Mesodermal cell (in vitro differentiated cells): ENCODE measurements around the gene FAM83D. TPM values are rescaled to one million over a fixed set of nuclear protein-coding genes. Genes with fewer than 3 reads are reported as not detected.
A peak's percentile ranks its signal among the peaks of the same experiment; 100 is the strongest.

Source experiments
- H3K27ac ChIP-seq: 2 replicates; pipeline ENCODE4 v1.7.0; 2013; ENCODE audit warnings: mild to moderate bottlenecking, low read depth, low read length, moderate library complexity; ENCODE audit not compliant: severe bottlenecking
- H3K36me3 ChIP-seq: 2 replicates; pipeline ENCODE4 v1.7.1; 2013; ENCODE audit warnings: mild to moderate bottlenecking, low read length, moderate library complexity; ENCODE audit not compliant: control insufficient read depth, insufficient read depth
- H3K4me1 ChIP-seq: one replicate; pipeline ENCODE4 v1.7.1; 2013; ENCODE audit warnings: mild to moderate bottlenecking, low read length; ENCODE audit not compliant: insufficient read depth, control insufficient read depth, poor library complexity, severe bottlenecking
- H3K4me3 ChIP-seq: 2 replicates; pipeline ENCODE4 v1.7.0; 2013; ENCODE audit warnings: low read length, control low read depth, mild to moderate bottlenecking; ENCODE audit not compliant: insufficient read depth, poor library complexity, severe bottlenecking; ENCODE audit errors: extremely low read depth
- H3K9me3 ChIP-seq: 2 replicates; pipeline ENCODE4 v1.7.1; 2013; ENCODE audit warnings: mild to moderate bottlenecking, low read length, moderate library complexity; ENCODE audit not compliant: control insufficient read depth
- WGBS, 2 experiments: methylation state at CpG; one replicate each; pipeline ENCODE4 v1.1.5; 2013; ENCODE audit warnings: missing lambda C conversion rate in 2 of 2; ENCODE audit not compliant: insufficient coverage in 2 of 2; 5-methylcytosine and 5-hydroxymethylcytosine counted together
- polyA plus RNA-seq, 2 experiments: library from polyadenylated mRNA; stranded (reverse); fragments of 50-300 nt; gene quantifications; one replicate each; pipeline ENCODE4 v1.2.3, GENCODE V29; 2013

The FAM83D gene, protein sequence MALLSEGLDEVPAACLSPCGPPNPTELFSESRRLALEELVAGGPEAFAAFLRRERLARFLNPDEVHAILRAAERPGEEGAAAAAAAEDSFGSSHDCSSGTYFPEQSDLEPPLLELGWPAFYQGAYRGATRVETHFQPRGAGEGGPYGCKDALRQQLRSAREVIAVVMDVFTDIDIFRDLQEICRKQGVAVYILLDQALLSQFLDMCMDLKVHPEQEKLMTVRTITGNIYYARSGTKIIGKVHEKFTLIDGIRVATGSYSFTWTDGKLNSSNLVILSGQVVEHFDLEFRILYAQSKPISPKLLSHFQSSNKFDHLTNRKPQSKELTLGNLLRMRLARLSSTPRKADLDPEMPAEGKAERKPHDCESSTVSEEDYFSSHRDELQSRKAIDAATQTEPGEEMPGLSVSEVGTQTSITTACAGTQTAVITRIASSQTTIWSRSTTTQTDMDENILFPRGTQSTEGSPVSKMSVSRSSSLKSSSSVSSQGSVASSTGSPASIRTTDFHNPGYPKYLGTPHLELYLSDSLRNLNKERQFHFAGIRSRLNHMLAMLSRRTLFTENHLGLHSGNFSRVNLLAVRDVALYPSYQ
- 26.3 TPM for polyA plus RNA-seq (2013, experiment 1 of 2)
- polyA plus RNA-seq (2013, experiment 2 of 2), result 27.9 TPM

DNA sequence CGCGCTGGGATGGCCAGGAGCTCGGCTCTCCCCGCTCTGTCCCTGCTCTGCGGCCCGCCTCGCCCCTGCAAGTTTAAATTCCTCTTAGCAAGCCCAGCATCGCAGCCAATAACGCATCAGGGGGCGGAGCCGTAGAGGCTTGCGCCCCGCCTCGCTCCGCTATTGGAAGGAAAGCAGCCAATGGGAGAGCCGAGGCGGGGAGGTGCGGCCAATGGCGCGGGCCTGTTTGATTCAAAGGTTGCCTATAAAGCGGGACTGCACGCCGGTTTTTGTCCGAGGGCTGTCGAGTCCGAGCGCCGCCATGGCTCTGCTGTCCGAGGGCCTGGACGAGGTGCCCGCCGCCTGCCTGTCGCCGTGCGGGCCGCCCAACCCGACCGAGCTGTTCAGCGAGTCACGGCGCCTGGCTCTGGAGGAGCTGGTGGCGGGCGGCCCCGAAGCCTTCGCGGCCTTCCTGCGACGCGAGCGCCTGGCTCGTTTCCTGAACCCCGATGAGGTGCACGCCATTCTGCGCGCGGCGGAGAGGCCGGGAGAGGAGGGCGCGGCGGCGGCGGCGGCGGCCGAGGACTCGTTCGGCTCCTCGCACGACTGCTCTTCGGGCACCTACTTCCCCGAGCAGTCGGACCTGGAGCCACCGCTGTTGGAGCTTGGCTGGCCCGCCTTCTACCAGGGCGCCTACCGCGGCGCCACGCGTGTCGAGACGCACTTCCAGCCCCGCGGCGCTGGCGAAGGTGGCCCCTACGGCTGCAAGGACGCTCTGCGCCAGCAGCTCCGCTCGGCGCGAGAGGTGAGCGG, at the start of gene FAM83D:
TSS of gene FAM83D (plus strand) at position 276 of the 792 bp plus-strand sequence. CDS start at position 302, 26 bp downstream.
- 0 to 1% methylated on average over 71 to 72 of the region's 95 CpGs for WGBS, 2 experiments
- Histone ChIP-seq H3K9me3 (no peaks in the 10 kb centered on the region), H3K4me3 (peak within 1 kb of the TSS; percentile 85), H3K4me1 (no peaks in the 10 kb centered on the region), H3K27ac (peak within 1 kb of the TSS; percentile 23), H3K36me3 (peaks cover 12% of the 10 kb centered on the region)

DNA sequence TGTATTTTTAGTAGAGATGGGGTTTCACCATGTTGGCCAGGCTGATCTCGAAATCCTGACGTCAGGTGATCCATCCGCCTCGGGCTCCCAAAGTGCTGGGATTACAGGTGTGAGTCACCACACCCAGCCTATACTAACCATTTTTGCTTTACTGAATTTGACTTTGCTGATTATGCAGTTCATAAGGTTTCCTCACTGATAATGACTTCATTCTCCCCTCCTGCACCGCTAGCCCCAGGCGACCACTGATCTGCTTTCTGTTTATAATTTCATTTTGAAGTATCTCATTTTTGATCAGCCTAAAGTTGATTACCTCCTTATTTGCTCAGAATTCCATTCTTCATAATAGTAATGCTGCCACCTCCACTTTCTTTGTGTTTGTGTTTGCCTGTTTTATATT, 48.7 kb upstream of the FAM83D start:
- no peaks in the 10 kb centered on the region for H3K9me3 ChIP-seq
- 80 to 92% methylated on average over 2 to 3 of the region's 6 CpGs for WGBS, 2 experiments

DNA sequence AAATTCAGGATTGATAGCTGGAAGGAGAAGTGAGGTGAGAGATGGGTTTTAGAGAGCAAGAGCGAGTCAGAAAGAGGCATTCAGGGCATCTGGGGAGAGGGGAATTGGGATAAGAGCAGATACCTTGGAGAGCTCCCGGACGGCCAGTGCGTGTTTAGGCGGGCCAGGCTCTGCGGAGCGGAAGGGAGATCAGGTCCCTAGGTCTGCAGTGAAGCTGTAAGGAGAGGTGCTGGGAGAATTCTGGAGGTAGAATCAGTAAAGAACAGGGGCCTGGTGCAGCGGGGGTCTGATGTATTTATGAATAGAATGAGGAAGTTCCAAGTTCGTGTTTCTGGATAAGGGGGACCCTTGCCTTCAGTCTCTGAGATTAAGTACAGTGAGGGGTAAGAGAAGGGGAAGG, 47.4 kb upstream of the FAM83D start:
- 17 to 26% methylated on average over 4 to 9 of the region's 9 CpGs for WGBS, 2 experiments
- H3K4me1 ChIP-seq, result peaks cover 20% of the 10 kb centered on the region
- H3K9me3 ChIP-seq, result no peaks in the 10 kb centered on the region
- H3K36me3 ChIP-seq, result no peaks in the 10 kb centered on the region
- no peak overlapping the region for H3K4me3 ChIP-seq
- H3K27ac ChIP-seq, result no peak overlapping the region

More for the DNA sequence above, 48.7 kb upstream of the FAM83D start:
- Histone ChIP-seq H3K36me3 (no peaks in the 10 kb centered on the region), H3K4me3 (no peak overlapping the region), H3K27ac (no peak overlapping the region), H3K4me1 (peaks cover 20% of the 10 kb centered on the region)

DNA sequence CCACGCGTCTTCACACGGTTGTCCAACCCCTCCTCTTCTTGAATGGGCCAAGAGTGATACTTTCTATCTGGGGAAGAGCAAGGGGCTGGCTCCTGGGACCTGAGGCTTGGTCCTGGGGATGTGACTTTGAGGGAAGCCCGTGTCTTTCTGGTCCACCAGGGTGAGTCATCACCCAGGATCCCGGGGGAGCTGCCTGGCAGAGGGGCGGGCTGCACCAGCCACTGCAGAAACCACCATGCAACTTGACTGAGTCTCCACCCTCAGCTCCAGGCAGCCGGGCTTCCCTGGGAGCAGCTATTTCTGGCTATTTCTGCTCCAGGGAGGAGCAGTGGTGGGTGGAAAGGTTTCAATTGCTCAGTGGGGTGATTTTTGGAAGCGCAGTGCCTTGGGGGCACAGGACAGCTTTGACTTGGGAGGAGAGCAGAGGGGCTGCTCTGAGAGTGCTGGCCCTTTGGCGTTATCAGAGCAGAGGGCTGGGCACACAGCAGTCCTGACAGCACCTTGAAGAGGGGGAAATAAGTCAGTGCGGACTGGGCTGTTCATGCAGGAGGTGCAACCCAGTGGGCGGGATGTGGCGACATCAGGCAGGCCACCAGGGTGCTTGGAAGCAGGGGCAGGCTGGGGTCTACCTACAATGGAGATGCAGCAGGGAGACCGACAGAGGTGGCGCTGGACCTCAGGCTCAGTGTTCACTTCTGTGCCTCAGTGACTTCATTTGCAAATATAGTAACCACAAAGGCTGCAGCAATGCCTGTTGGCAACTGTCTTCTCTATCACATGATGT, 45.1 kb upstream of the FAM83D start:
- no peak overlapping the region for H3K27ac ChIP-seq
- H3K4me1 ChIP-seq, result no peaks in the 10 kb centered on the region
- no peaks in the 10 kb centered on the region for H3K9me3 ChIP-seq
- H3K36me3 ChIP-seq, result no peaks in the 10 kb centered on the region
- H3K4me3 ChIP-seq, result no peak overlapping the region
- 77% methylated on average over 11 to 12 of the region's 14 CpGs for WGBS, 2 experiments

DNA sequence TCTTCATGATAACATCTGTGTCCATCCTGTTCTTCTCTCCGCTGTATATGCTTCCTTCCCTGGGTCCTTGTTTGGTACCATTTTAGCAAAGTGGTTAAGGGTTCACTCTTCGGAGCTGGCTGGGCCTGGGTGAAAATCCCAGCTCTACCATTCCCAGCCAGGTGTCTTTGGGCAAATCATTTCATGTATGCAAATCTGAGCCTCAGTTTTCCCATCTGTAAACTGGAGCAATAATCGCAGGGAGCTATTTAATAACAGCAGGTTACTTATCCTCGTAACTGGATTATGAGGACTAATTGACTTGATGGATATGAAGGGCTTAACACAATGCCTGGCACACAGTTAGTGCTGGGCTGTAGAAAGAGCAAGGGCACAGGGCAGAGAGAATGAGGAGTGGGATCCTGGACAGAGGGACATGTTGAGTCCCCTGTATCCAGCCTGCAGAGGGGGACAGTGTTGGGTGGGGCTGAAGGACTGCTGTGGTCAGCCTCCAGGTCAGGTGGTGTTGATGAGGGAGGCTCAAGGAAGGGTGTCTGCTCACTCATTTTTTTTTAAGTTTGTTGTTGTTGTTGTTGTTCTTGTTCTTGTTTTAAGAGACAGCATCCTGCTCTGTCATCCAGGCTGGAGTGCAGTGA, 44.3 kb upstream of the FAM83D start:
- H3K4me3 ChIP-seq, result no peak overlapping the region
- no peaks in the 10 kb centered on the region for H3K36me3 ChIP-seq
- 98% methylated on average over 4 of the region's 4 CpGs for WGBS, 2 experiments
- H3K27ac ChIP-seq, result no peak overlapping the region
- no peaks in the 10 kb centered on the region for H3K4me1 ChIP-seq
- H3K9me3 ChIP-seq, result no peaks in the 10 kb centered on the region

DNA sequence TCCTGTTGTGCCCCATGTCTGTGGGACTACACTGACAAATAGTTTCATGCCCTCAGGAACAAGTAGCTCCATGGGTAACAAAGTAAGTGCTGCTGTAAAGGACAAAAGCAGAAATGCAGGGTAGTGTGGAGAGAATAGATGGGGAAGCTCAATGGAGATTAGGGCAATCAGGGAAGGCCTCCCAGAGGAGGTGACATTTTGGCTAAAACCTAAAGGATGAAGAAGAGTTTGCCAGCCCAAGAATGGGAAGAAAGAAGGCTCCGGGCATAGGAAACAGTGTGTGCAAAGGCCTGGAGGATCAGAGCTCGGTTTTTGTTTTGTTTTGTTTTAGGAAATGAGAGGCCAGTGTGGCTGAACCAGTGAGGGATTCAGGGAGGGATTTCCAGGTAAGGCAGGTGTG, 43.6 kb upstream of the FAM83D start:
- no peaks in the 10 kb centered on the region for H3K36me3 ChIP-seq
- H3K4me3 ChIP-seq, result no peak overlapping the region
- WGBS, 2 experiments, result 85 to 86% methylated on average over 2 of the region's 2 CpGs
- H3K27ac ChIP-seq, result no peak overlapping the region
- no peaks in the 10 kb centered on the region for H3K9me3 ChIP-seq
- H3K4me1 ChIP-seq, result no peaks in the 10 kb centered on the region

DNA sequence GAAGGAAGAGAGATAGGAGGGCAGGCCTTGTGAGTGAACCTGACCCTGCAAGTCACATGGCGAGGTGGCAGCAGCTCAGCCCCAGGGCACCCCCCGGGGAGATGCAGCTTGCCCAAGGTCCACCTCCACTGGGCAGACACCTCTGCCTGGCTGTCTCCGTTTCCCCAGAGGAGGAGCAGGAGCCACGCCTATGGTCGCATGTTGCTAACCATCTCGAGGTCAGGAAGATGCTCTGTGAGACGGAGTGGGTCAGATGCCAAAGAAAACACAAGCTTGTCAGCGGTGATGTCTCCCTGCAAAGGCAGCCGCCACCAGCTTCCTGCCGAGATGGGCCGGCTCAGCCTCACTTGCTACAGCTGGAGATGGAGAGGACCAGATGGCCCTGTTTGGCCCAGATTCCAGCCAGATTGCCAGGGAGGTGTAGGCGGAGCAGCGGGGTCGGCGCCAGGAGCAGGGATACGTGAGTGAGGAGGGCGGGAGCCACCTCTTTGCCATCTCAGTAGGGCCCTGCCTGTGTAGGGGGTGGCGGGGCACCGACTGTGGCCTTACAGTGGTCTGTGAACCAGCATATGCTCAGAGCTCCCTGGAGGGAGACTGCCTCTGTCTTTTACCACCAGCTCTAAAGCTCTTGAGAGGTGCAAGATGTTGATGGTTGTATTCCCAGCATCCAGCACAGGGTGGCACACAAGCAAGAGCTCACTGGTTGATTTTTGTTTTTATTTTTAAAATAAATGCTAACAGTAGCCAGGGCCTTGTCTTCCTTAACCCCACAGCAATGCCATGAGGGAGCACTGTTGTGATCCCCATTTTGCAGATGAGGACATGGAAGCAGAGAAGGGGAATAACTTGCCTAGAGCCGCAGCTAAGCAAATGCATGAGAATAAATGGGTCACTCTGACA, 42.9 kb upstream of the FAM83D start:
- Histone ChIP-seq H3K4me3 (no peak overlapping the region), H3K36me3 (no peaks in the 10 kb centered on the region), H3K4me1 (no peaks in the 10 kb centered on the region), H3K27ac (no peak overlapping the region), H3K9me3 (no peaks in the 10 kb centered on the region)
- WGBS, 2 experiments, result 80 to 85% methylated on average over 18 to 19 of the region's 20 CpGs

DNA sequence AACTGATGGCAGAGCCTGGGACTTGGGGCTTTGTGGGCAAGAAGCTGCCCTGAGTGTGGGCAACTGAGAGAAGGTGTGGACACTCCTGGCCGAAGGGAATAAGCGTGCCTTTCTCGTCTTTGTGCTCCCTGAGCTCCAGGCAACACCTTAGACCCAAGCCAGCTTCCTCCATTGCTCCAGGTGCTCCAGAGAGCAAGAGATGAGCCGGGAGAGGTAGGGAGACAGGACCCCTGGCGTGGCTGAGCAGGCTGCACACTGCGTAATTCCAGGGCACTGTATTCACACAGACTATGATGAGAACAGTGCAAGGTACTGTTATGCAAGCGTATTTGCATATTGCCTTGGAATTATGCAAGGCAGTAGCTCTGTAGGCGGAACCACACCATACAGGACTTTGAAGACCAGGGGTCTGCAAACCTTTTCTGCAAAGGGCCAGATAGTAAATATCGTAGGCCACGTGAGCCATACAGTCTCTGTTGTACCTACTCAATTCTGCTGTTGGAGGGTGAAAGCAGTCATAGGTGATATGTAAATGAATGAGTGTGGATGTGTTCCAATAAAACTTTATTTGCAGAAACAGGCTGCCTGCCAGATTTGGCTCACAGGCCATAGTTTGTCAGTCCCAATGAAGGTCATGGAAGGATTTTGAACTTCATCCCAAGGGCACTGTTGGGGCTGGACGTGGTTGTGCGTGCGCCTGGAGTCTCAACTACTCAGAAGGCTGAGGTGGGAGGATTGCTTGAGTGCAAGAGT, 42.1 kb upstream of the FAM83D start:
- H3K4me3 ChIP-seq, result no peak overlapping the region
- no peaks in the 10 kb centered on the region for H3K4me1 ChIP-seq
- H3K9me3 ChIP-seq, result no peaks in the 10 kb centered on the region
- H3K36me3 ChIP-seq, result no peaks in the 10 kb centered on the region
- WGBS, 2 experiments, result 92% methylated on average over 13 of the region's 13 CpGs
- H3K27ac ChIP-seq, result no peak overlapping the region

DNA sequence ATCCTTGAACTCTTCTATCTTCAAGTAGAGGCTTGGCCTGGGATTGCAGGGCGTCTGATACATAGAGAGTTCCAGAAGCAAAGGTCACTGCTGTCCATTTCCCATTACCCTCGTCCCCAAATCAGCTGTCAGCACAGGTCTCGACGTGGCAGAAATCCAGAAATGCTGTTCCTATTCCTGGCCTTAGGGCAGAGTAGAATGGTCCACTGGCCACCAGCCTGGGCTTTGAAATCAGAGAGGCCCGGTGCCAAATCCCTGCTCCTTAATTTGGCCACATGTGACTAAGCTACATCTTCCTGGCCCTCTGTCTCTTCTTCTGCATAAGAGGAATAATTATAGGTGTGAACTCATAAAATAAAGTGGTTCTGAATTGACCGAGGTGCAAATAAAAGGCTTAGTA, 40.9 kb upstream of the FAM83D start:
- 92 to 96% methylated on average over 4 to 5 of the region's 6 CpGs for WGBS, 2 experiments
- no peaks in the 10 kb centered on the region for H3K9me3 ChIP-seq

More for the DNA sequence above, 40.9 kb upstream of the FAM83D start:
- Histone ChIP-seq H3K27ac (no peak overlapping the region), H3K4me1 (no peaks in the 10 kb centered on the region), H3K36me3 (no peaks in the 10 kb centered on the region), H3K4me3 (no peak overlapping the region)
